Bone marrow (tissue), 2 donors: ENCODE measurements around the gene SDK1.

Experiments used
- DNase-seq, 2 donors: peaks; one replicate each; lab custom pipeline; 2025; lab: John Stamatoyannopoulos, UW

Gene SDK1

DNA sequence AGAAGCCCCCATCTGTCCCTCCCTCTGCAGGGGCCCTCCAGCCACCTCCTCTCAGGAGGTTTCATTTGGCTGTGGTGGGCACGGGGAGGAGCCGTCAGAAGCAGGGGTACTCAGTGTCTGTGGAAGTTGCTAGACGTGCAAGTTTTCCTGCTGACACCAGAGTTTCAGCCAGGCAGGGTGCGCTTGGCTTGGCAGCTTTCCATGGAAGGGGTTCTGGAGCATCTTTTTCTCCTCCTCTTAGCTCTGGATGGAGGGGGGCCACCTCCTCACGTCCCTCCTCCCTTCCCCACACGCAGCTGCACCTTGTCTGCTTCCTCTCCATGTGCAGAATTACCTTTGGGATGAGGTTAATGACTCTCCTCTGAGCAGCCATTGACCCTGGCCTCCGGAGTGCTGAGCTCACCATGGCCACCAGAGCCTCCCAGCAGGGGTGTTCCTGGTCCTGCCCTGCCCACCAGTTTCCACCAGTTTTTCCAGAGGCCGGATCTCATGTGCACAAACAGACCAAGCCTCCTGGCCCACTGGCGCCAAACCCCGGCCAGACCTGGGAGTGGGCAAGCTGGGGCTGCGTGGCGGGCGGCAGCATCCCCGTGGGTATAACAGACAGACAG is 801.3 kb downstream of the SDK1 start:
- DNase-seq, result no peak

DNA sequence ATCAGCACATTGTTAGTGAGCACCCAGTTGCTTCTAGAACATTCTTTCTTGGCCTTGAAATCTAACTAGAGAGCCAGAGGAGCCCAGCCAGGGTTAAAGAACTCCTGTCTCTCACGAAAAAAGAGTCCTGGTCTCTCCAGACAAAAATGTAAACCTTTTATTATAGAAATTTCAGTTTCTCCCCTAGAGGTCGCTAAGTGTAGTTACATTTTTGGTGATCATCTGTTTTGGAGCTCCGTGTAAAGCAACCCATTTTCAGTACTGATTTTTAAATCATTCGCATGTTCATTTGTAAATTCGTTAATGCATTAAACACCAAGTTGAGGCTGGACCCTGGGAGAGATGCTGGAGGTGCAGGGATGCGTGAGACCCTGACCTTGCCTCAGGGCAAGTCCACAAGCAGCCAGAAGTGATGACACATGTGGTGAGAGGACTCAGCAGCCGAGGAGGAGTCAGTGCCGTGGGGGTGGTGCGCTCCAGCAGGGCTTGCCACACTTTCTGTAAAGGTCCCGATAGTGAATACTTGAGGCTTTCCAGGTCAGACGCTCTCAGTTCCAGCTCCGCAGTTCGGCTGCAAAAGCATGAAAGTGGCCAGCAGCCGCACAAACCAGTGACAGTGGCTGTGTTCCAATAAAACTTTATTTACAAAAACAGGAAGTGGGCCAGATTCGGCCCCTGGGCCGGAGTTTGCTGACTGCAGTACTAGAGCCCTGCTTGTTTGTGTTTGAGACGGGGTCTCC is 802.5 kb downstream of the SDK1 start:
- DNase-seq, result no peak

DNA sequence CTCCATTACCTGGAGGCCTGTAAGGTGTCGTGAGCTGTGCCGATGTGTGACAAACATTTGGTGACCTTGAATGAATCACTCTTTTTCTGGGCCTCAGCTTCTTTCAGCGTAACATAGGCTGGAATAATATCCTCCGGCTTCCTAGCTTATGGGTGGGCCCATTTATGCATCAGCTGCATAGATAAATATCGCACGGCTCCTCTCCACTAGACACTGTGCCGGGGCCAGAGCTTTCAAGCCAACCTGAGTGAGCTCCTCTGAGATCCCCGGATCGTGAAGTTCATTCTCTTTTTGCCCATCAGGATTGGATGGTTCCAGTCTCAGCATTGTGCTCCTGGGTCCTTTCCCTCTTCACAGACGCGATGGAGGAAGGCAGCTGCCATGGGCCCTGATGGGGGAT is 806.8 kb downstream of the SDK1 start:
- DNase-seq, result no peak

DNA sequence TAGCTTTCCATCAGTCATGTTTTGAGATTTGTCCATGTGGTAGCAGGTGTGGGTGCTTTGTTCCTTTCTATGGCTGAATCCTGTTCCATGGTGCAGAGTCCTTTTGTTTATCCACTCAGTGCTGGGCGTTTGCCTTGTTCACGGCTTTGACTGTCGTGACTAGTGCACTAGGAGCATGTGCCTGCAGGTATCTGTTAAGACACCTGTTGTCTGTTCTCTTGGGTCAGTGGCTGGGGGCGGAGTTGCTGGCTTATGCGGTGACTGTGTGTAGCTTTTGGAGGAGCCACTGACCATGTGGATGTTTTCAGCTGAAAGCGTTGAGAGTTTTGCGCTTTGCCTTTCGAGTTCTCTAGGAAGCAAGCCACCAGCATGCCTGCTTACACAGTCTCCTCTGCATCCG is 807.9 kb downstream of the SDK1 start:
- DNase-seq, result no peak

DNA sequence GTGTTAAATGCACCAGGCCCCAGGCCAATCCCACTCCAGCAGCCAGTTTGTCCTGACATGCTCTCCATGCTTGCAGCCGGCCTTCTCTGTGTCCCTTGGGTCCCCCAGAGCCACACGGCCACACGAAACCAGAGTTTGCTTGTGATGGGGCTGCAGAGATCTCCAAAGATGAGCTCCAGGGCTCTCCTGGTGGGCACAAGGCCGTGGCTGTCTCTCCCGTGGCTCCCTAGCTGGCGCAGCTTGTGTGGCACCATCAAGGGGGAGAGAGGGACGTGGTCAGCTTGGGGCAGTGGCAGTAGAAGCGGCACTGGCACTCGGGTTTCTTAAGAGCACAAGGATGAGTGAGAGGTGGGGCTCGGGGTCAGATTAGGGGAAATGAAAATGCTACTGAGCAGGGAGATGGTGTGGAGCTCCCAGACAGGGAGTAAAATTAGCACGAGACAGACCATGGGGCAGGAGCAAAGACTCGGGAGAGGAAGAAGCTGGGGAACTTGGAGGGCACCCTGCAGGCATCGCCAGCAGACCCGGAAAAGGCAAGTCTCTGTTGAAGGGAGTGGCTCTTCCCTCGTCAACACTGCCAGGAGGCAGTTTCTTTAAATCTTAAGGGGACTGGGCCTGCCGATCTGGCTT is 808.5 kb downstream of the SDK1 start:
- DNase-seq, result no peak

DNA sequence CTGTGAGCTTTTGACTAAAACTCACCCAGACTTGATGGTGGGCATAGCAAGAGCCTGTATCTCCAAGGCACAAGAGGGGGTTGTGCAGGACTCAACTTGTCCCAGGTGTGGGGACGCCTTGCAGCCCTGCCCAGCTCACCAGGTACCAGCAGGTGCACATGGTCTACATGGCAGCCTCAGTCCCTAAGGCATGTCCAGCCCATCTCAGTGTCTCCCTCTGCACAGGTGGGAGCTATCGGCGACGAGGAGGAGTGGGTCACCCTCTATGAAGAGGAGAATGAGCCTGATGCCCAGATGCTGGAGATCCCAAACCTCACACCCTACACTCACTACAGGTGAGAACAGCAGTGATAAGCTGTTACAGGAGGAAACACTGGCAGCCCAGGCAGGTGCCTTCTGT is 809.4 kb downstream of the SDK1 start:
- DNase-seq, result no peak

DNA sequence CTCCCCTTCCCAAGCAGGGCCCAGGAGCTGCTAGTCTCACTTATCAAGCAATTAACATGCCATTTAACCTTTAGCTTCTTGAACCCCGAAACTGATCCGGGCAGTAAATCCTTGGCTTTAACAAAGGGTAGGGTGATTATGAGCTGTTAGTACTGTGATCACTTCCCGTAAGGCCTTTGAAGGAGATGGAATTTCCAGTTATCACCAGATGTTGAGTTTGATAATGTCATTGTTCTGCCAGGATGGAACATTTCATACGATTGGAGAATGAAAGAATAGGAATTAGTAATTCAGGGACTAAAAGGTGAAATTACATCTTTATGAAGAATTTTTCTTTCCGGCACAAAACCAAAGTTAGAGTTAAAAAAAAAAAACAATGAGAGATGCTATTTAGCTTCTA is 810.1 kb downstream of the SDK1 start:
- DNase-seq, result no peak

DNA sequence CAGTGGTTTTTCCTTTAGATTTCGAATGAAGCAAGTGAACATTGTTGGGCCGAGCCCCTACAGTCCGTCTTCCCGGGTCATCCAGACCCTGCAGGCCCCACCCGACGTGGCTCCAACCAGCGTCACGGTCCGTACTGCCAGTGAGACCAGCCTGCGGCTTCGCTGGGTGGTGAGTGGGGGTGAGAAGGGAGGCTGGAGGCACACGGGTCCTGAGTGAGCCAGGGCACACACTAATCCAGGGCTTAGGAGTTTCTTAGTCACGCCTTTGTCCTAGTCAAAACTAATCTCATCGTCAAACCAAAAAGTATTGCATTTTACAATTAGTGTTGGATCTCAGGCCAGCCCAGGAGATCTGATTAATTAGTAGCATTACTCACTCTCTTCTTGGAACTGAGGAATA is 812.2 kb downstream of the SDK1 start:
- DNase-seq, result no peak

DNA sequence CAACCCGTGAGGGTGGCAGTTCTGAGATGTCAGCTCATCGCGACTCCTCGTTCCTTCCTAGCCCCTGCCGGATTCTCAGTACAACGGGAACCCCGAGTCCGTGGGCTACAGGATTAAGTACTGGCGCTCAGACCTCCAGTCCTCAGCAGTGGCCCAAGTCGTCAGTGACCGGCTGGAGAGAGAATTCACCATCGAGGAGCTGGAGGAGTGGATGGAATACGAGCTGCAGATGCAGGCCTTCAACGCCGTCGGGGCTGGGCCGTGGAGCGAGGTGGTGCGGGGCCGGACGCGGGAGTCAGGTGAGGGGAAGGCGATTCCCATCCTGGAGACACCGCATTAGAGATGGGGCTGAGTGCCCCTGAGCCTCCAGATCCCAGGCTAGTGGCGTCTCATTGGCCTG is 812.9 kb downstream of the SDK1 start:
- no peak for DNase-seq

DNA sequence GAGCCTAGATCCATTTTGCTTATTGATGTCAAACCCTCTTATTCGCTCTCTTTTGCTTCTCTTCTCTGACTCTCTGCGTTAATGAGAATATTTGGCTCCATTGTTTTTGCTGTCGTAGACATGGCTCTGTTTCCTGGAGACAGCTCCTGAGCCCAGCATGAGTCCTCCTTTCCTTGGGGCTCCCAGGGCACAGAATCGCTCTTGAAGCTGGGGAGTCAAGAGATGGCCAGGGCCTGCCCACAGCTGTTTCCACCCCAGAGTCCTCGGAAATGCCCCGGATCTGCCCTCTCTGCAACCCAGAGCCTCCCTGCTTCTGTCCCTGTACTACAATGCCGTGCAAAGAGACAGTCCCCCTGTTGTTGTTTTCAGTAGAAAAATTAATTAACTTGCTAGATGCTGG is 814.4 kb downstream of the SDK1 start:
- no peak for DNase-seq

DNA sequence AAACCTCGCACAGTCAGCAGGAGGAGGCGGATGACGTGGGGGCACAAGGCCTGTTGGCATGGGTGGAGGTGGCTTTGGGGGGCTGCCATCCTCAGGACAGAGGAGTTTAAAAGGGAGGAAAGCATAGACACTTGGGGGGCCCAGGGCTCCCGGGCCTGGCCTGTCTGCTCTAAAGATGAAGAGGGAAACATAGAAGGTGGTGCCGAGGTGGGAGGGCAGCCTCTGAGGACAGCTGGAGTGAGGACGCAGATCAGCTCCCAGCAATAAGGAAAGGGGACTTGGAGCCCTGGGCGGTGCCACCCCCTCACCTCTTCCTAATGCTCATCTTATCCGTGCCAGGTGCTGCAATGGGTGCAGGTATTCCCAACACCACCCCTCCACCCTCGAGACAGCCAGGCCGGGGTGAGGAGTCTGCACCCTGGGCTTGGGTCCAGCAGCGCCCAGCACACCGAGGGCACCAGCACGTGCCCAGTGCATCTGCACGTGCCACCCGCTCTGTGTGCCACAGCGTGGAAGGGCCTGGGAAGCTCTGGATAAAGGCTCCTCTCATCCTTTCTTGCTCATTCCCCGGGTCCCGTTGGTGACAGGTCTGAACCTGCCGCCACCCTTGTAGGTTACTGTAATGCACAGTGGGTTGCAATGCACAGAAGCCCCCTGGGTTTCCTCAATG is 815.0 kb downstream of the SDK1 start:
- no peak for DNase-seq

DNA sequence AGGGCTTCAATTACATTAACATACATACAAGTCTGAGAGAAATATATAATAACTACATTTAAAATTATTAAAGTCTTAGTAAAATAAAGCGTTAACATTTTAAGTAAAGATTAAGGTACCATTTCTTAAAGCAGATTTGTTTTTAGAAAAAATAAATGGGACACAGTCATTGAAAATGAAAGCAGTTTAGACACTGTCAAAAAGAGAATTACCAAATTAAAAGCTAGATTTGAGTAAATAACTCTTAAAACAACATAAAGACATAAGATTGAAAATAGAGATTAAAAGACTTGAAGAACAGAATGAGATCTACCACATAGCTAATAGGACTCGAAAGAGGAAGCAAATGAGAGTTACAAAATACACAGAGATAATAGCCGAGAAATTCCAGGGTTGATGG is 818.8 kb downstream of the SDK1 start:
- no peak for DNase-seq

DNA sequence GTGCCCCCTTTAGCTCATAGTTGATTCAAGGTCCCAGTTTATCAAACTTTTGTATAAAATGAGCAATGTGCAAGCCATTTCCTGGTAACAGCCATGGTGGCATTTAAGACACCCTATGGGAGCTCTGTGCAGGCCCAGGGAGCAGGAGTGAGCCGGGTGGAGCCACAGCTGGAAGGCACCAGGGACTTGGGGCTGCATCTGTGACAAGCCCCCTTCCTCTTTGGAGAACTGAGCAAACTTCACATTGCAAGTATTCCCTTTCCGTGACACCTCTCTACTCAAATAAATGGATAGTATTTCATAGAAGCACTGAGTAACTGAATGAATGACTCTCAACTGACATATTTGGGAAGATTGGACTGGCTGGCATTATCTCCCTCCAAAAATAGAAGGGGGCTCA is 822.3 kb downstream of the SDK1 start:
- no peak for DNase-seq

DNA sequence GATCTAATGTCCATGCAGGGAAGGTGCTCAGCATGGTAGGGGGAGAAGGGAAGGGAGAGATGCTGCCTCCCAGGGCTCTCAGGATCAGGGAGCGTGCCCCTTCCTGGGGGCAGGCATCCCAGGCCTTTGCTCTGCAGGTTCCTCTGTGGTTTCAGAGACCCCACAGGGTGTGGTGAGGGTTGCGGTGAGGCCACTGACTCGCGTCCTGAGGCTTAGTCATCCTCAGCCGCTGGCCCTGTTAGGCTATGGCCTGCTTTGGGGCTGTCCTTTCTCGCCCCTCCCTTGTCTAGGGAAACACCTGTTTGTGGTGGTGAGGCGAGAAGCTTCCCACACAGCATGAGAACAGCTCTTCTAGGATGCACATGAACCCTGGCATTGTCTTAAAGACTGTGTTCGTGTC is 822.8 kb downstream of the SDK1 start:
- DNase-seq, result no peak

DNA sequence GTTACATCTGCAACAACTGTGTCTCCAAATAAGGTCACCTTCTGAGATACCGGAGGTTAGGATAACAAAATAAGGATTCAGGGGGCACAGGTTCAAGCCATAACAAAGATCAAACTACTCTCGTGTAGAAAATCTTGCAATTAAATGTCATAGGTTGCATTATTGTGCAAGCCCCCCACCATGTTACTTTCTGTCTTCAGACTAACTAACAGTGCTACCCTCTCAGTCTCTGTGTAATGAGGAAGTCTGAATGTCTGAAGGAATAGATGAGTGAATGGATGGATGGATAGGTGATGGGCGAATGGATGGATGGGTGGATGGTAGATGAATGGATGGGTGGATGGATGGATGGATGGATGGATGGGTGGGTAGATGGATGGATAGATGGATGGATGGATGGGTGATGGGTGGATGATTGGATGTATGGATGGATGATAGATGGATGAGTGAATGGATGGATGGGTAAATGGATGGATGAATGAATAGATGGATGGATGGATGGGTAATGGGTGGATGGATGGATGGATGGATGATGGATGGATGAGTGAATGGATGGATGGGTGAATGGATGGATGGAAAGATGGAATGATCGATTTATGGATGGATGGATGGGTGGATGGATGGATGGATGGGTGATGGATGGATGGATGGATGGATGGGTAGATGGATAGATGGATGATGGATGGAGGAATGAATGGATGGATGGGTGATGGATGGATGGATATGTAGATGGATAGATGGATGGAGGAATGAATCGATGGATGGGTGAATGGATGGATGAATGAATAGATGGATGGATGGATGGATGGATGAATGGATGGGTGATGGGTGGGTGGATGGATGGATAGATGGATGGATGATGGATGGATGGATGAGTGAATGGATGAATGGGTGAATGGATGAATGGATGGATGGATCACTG is 823.8 kb downstream of the SDK1 start:
- no peak for DNase-seq

DNA sequence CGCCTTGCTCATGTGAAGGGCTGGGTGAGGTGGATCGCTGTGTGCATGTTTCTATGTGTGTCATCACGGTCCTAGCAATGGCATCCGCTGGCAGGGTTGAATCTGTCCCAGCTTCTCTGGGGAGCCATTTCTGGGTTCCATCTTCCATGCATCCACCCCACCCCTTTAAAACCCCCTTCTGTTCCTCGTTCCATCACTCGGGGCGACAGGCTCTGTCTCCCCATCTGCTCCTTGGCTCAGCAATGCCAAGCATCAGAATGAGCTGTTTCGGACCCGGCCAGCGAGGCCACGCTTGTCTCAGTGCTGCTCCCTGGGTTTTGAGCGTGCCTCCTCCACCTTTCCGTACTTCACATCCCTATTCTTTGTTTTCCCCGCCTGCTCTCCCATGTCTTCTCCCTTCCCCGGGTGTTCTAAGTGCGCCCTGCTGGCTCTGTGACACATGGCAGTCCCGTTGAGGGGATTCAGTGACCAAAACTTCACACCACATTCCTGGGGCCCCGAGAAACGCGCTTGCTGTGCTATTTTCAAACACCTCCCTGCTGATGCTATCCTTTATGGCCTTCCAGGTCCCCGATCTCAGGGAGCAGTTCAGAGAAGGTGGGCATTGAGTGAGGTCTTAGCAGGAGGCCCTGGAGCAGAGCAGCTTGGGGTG is 827.0 kb downstream of the SDK1 start:
- DNase-seq, result no peak

DNA sequence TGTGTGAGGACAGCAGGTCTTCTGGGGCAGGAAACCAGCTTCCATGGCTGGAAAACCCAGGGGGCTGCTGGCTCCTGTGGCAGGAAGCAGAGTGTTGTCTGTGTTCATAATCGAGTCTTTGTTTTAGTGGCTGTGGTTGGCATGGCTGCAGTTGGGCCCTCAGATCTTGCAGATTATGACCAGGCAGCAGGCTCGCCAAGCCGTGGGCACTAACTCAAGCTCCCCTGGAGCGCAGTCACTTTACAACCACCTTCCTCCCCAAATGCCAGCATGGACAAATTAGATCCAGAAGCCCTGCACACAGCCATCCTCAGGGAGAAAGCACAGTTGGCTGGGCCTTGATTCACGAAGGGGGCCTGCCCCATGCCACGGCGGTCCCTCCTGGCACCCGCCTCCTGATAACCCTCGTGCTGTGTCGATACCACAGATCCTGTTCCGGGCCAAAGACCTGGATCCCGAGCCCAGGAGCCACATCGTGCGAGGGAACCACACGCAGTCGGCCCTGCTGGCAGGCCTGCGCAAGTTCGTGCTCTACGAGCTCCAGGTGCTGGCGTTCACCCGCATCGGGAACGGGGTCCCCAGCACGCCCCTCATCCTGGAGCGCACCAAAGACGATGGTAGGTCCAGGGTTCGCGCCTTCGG is 828.5 kb downstream of the SDK1 start:
- DNase-seq, result no peak

DNA sequence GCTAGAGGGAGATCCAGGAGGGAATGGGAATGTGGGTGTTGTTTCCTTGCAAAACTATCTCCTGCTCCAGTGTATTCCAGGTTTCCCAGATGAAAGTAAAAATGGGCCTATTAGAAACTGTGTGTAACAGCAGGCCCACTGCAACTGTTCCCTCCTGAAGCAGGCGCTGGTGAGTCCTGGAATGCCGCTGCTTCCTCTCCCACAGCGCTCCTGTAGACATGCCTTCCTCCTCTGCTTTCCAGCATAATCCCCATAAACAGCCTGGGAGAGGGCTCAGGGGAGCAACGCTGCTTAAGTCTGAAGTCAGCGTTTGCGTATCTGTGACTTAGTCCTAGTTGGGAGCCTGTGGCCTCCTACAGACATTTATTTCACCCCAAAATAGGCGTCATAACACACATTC is 830.0 kb downstream of the SDK1 start:
- no peak for DNase-seq

DNA sequence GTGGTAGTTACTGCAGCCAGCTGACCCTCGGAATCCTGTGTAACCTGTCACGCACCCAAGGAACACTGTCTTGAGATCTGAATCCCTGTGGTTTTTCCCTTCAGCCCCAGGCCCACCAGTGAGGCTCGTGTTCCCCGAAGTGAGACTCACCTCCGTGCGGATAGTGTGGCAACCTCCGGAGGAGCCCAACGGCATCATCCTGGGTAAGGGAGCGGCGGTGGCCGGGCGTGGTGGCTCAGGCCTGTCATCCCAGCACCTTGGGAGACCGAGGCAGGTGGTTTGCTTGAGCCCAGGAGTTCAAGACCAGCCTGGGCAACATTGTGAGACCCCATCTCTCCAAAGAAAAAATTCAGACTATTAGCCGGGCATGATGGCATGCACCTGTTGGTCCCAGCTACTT is 831.2 kb downstream of the SDK1 start:
- no peak for DNase-seq

DNA sequence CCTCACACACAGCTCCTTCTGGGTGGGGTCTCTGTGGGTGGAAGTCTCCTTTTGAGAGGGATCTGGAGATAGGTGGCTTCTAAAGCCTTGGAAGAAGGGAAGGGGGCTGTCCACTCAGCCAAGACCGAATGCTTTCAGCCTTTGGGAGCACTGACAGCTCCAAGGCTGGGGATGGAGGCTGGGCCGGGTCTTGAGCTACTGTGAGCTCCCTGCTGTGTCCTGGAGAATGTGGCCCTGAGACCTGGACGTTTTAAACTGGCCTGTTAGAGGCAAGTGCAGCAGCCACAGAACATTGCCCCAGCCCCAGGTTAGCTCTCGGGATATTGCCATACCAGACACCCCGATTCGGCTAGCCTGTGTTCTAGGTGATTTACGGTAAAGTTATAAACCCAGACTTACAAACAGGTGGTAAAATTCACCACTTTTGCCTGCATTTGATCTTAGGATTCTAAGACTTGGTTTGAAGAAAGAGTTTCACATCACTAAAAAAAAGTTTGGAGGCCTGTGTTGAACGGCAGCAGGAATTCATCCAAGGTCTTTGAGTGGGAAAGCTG is 832.5 kb downstream of the SDK1 start:
- DNase-seq, result no peak

DNA sequence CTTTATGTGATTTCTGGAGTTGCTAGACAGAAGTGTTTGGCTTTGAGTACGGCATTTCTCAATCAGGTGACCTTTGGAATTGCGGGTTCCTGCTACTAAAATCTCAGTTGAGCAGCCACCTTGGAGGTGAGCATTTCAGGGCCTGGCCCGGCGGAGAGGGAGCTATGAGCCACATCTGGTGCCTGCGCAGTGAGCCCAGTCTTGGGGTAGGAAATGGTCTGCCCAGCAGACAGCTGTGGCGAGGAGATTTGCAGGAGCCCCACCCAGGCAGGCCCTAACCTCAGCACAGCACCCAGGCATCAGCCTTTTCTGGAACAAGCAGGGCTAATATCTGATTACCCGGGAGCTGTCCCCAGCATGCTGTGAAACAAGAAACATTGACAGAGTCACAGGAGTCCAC is 833.2 kb downstream of the SDK1 start:
- no peak for DNase-seq
